Astrocyte of the spinal cord (primary cell): ENCODE results near the gene NBL1.
A peak's percentile ranks its signal among the peaks of the same experiment; 100 is the strongest.

Experiments used
- DNase-seq: peaks from one replicate; pipeline ENCODE4 v3.0.0; 2011; ENCODE audit warnings: low read depth, low spot score
- H3K4me3 ChIP-seq: 2 replicates; pipeline ENCODE4 v1.5.1; 2011; ENCODE audit warnings: low read depth, mild to moderate bottlenecking, low read length, moderate library complexity
- CTCF ChIP-seq: IDR thresholded peaks from 2 replicates; pipeline ENCODE4 v1.5.1; 2012; ENCODE audit warnings: low read depth, mild to moderate bottlenecking, low read length, inconsistent platforms
- in situ Hi-C: cut with HindIII; loops from 2 replicates; pipeline ENCODE4 v1.10.0; 2017; ENCODE audit warnings: low sequenced_read_pairs

NBL1 gene

GRCh38 chr1:19656780-19657466 lies 12.8 kb downstream of the NBL1 start:
- DNase-seq = no peak
- no peak for TF ChIP-seq CTCF
- H3K4me3 ChIP-seq = no peak overlapping the region
- in situ Hi-C loops = no loop called here

GRCh38 chr1:19657511-19657910 lies 13.4 kb downstream of the NBL1 start:
- DNase-seq = no peak
- H3K4me3 ChIP-seq = no peak overlapping the region
- in situ Hi-C loops = no loop called here
- no peak for TF ChIP-seq CTCF

- DNase-seq = no peak
- no peak overlapping the region for H3K4me3 ChIP-seq
- TF ChIP-seq CTCF = no peak
- in situ Hi-C loops = no loop called here
These were observed 14.1 kb downstream of the NBL1 start for GRCh38 chr1:19658186-19658585.

GRCh38 chr1:19661721-19662228 lies 17.7 kb downstream of the NBL1 start:
- H3K4me3 ChIP-seq = no peak overlapping the region
- peak; percentile 66 for DNase-seq
- in situ Hi-C loops = no loop called here
- TF ChIP-seq CTCF = peak; percentile 63

GRCh38 chr1:19662313-19662712 lies 18.2 kb downstream of the NBL1 start:
- in situ Hi-C loops = no loop called here
- H3K4me3 ChIP-seq = no peak overlapping the region
- TF ChIP-seq CTCF = no peak
- no peak for DNase-seq

GRCh38 chr1:19664453-19665185 lies 20.5 kb downstream of the NBL1 start, which contains the start of gene HTR6:
HTR6 (plus strand) TSS chr1:19664875; CDS start chr1:19665754, 879 bp downstream.
- H3K4me3 ChIP-seq = no peak within 1 kb of the TSS
- TF ChIP-seq CTCF = no peak
- in situ Hi-C loops = no loop called here
- no peak for DNase-seq
